Measurements from ENCODE around the gene APLP2.
A peak's percentile ranks its signal among the peaks of the same experiment; 100 is the strongest.
"Not testable (repeated sequence)": the region's sequence is repeated elsewhere in the genome, so short reads cannot be mapped to it uniquely, and the experiment has no call there.

APLP2 gene

GRCh38 chr11:130062026-130062425 lies 7.7 kb upstream of the APLP2 start:
- DNase-seq, result no peak

- no peak for DNase-seq
Measured at GRCh38 chr11:130063451-130063850, 6.2 kb upstream of the APLP2 start.

- DNase-seq, result no peak
Measured at GRCh38 chr11:130064596-130064995, 5.1 kb upstream of the APLP2 start.

GRCh38 chr11:130066338-130066737 lies 3.4 kb upstream of the APLP2 start:
- no peak for DNase-seq

GRCh38 chr11:130068546-130068985 lies 1.1 kb upstream of the APLP2 start:
- peak; percentile 54 for DNase-seq

- peak; percentile 86 for DNase-seq
Measured at GRCh38 chr11:130068986-130069658, 572 bp upstream of the APLP2 start.

GRCh38 chr11:130070109-130070845 lies 583 bp downstream of the APLP2 start:
- DNase-seq, result no peak

- DNase-seq, result no peak
Measured at GRCh38 chr11:130070846-130071200, 1.1 kb downstream of the APLP2 start.

- DNase-seq, result no peak
Measured at GRCh38 chr11:130071211-130071712, 1.6 kb downstream of the APLP2 start.

- DNase-seq, result no peak
Measured at GRCh38 chr11:130074736-130075135, 5.0 kb downstream of the APLP2 start.

- no peak for DNase-seq
Measured at GRCh38 chr11:130076778-130077481, 7.2 kb downstream of the APLP2 start.

GRCh38 chr11:130077671-130078070 lies 8.0 kb downstream of the APLP2 start:
- DNase-seq, result no peak

- DNase-seq, result no peak
Measured at GRCh38 chr11:130078080-130078479, 8.4 kb downstream of the APLP2 start.

- DNase-seq, result no peak
Measured at GRCh38 chr11:130085671-130086290, 16.1 kb downstream of the APLP2 start.

GRCh38 chr11:130086669-130087068 lies 17.0 kb downstream of the APLP2 start:
- no peak for DNase-seq

GRCh38 chr11:130087294-130087926 lies 17.7 kb downstream of the APLP2 start:
- no peak for DNase-seq

GRCh38 chr11:130088217-130088616 lies 18.5 kb downstream of the APLP2 start:
- no peak for DNase-seq

GRCh38 chr11:130088919-130089673 lies 19.4 kb downstream of the APLP2 start:
- no peak for DNase-seq

GRCh38 chr11:130089674-130090073 lies 20.0 kb downstream of the APLP2 start:
- DNase-seq, result no peak

- not testable (repeated sequence) for DNase-seq
Measured at GRCh38 chr11:130090517-130090916, 20.8 kb downstream of the APLP2 start.

GRCh38 chr11:130091169-130091568 lies 21.5 kb downstream of the APLP2 start:
- not testable (repeated sequence) for DNase-seq

- DNase-seq, result no peak
Measured at GRCh38 chr11:130092661-130093060, 23.0 kb downstream of the APLP2 start.

Data from SHP77 treated with DMSO at 0.1 percent for 48 hours (cell line).